ENCODE measurements around the gene BAHCC1.

- TF ChIP-seq POLR2A (IDR thresholded peaks at IDR 0.05; ENCODE audit: low read length) (no peak), GATA1 (IDR thresholded peaks at IDR 0.05; ENCODE audit: low read depth, low read length) (no peak)
Measured at GRCh38 chr17:81383504-81384421, 11.5 kb upstream of the BAHCC1 start.
